HG02588 (cell line): Measurements from ENCODE around the gene THSD4.
"Not testable (repeated sequence)": the region's sequence is repeated elsewhere in the genome, so short reads cannot be mapped to it uniquely, and the experiment has no call there.

Experiments
- ATAC-seq: cut with Tn5 transposase; IDR thresholded peaks from one replicate; pipeline ENCODE4 v1.9.1; 2021; ENCODE audit warnings: mild to moderate bottlenecking, moderate library complexity; ENCODE audit not compliant: unreplicated experiment

THSD4 gene

GRCh38 chr15:71723344-71723743, 608.1 kb downstream of the THSD4 start:
- no peak for ATAC-seq

GRCh38 chr15:71725207-71725955, 610.1 kb downstream of the THSD4 start:
- ATAC-seq = not testable (repeated sequence)

- no peak for ATAC-seq
These were observed 613.6 kb downstream of the THSD4 start for GRCh38 chr15:71728881-71729280.

- ATAC-seq = no peak
These were observed 614.0 kb downstream of the THSD4 start for GRCh38 chr15:71729319-71729718.

- no peak for ATAC-seq
These were observed 615.2 kb downstream of the THSD4 start for GRCh38 chr15:71730277-71731144.

- no peak for ATAC-seq
These were observed 617.4 kb downstream of the THSD4 start for GRCh38 chr15:71732636-71733035.

GRCh38 chr15:71733122-71733521, 617.9 kb downstream of the THSD4 start:
- no peak for ATAC-seq

GRCh38 chr15:71734709-71735384, 619.6 kb downstream of the THSD4 start:
- ATAC-seq = no peak

GRCh38 chr15:71735385-71735757, 620.1 kb downstream of the THSD4 start:
- no peak for ATAC-seq

GRCh38 chr15:71736286-71736947, 621.1 kb downstream of the THSD4 start:
- ATAC-seq = no peak

- ATAC-seq = no peak
These were observed 622.5 kb downstream of the THSD4 start for GRCh38 chr15:71737761-71738160.

- no peak for ATAC-seq
These were observed 624.1 kb downstream of the THSD4 start for GRCh38 chr15:71739355-71739754.

GRCh38 chr15:71742964-71743363, 627.7 kb downstream of the THSD4 start:
- no peak for ATAC-seq

- ATAC-seq = no peak
These were observed 628.7 kb downstream of the THSD4 start for GRCh38 chr15:71743861-71744382.

- ATAC-seq = no peak
These were observed 631.4 kb downstream of the THSD4 start for GRCh38 chr15:71746719-71747118.

GRCh38 chr15:71747128-71748083, 632.1 kb downstream of the THSD4 start:
- no peak for ATAC-seq

GRCh38 chr15:71748293-71748718, 633.0 kb downstream of the THSD4 start:
- ATAC-seq = no peak

- no peak for ATAC-seq
These were observed 634.2 kb downstream of the THSD4 start for GRCh38 chr15:71749500-71749899.

GRCh38 chr15:71752128-71752527, 636.9 kb downstream of the THSD4 start:
- ATAC-seq = no peak
